HepG2 (cell line): Measurements from ENCODE around the gene HINFP. TPM values are rescaled to one million over a fixed set of nuclear protein-coding genes. Genes with fewer than 3 reads are reported as not detected.

Source experiments
- FOXP4 ChIP-seq: sonication (generic); formaldehyde crosslinking; IDR thresholded peaks from 2 replicates; pipeline ENCODE4 v1.4.0; 2020; ENCODE audit warnings: missing genetic modification reagents
- FUBP1 ChIP-seq: sonication (generic); formaldehyde crosslinking; IDR thresholded peaks from 2 replicates; pipeline ENCODE4 v1.5.1; 2020; ENCODE audit warnings: missing genetic modification reagents, mild to moderate bottlenecking, borderline replicate concordance
- GMEB2 ChIP-seq: IDR thresholded peaks from 2 replicates; pipeline ENCODE4 v1.6.1; 2016; ENCODE audit warnings: missing biosample characterization, missing genetic modification reagents, low read depth
- HDAC1 ChIP-seq: sonication (generic); formaldehyde crosslinking; IDR thresholded peaks from 2 replicates; pipeline ENCODE4 v1.5.1; 2020; ENCODE audit warnings: mild to moderate bottlenecking, missing genetic modification reagents
- HOMEZ ChIP-seq: IDR thresholded peaks from 2 replicates; pipeline ENCODE4 v1.6.1; 2016; ENCODE audit warnings: low read depth
- HOXD1 ChIP-seq: sonication (generic); formaldehyde crosslinking; IDR thresholded peaks from 2 replicates; pipeline ENCODE4 v1.5.0; 2020; ENCODE audit warnings: missing genetic modification reagents
- ISL2 ChIP-seq: sonication (generic); formaldehyde crosslinking; IDR thresholded peaks from 2 replicates; pipeline ENCODE4 v1.5.0; 2020; ENCODE audit warnings: missing genetic modification reagents
- KAT2B ChIP-seq: fragments of 150-350 bp; IDR thresholded peaks from 2 replicates; pipeline ENCODE4 v1.6.1; 2014; ENCODE audit warnings: low read depth, low read length, borderline replicate concordance
- NCOA1 ChIP-seq: sonication (generic); formaldehyde crosslinking; IDR thresholded peaks from 2 replicates; pipeline ENCODE4 v1.9.0; 2021; ENCODE audit warnings: missing genetic modification reagents
- NR1H2 ChIP-seq: sonication (generic); formaldehyde crosslinking; IDR thresholded peaks from 2 replicates; pipeline ENCODE4 v1.8.1; 2022; ENCODE audit warnings: low read depth, missing genetic modification reagents, borderline replicate concordance
- NR2C2 ChIP-seq: sonication (generic); formaldehyde crosslinking; IDR thresholded peaks from 2 replicates; pipeline ENCODE4 v1.4.0; 2020; ENCODE audit warnings: missing genetic modification reagents, mild to moderate bottlenecking, moderate library complexity, borderline replicate concordance
- RNF219 ChIP-seq: sonication (generic); formaldehyde crosslinking; IDR thresholded peaks from 2 replicates; pipeline ENCODE4 v1.5.0; 2020; ENCODE audit warnings: mild to moderate bottlenecking, missing genetic modification reagents
- SIX4 ChIP-seq: sonication (generic); formaldehyde crosslinking; IDR thresholded peaks from 2 replicates; pipeline ENCODE4 v1.4.0; 2020; ENCODE audit warnings: missing genetic modification reagents
- TRAFD1 ChIP-seq: sonication (generic); formaldehyde crosslinking; IDR thresholded peaks from 2 replicates; pipeline ENCODE4 v1.5.1; 2020; ENCODE audit warnings: missing genetic modification reagents, mild to moderate bottlenecking, borderline replicate concordance
- ZFY ChIP-seq: sonication (generic); formaldehyde crosslinking; IDR thresholded peaks from 2 replicates; pipeline ENCODE4 v1.4.0; 2020; ENCODE audit warnings: missing genetic modification reagents
- ZFYVE20 ChIP-seq: sonication (generic); formaldehyde crosslinking; IDR thresholded peaks from 2 replicates; pipeline ENCODE4 v1.8.0; 2023; ENCODE audit warnings: low read depth, mild to moderate bottlenecking, moderate library complexity, missing genetic modification reagents, borderline replicate concordance
- ZNF496 ChIP-seq: sonication (generic); formaldehyde crosslinking; IDR thresholded peaks from 2 replicates; pipeline ENCODE4 v1.8.1; 2023; ENCODE audit warnings: mild to moderate bottlenecking, moderate library complexity, missing genetic modification reagents; ENCODE audit not compliant: insufficient replicate concordance
- polyA plus RNA-seq, 8 experiments: library from polyadenylated mRNA; depleted of rRNA in 3 of 8; stranded (reverse) in 7 of 8; unstranded in 1 of 8; fragments of >200 nt; fragmentation: Illumina TruSeq in 4 of 8; extraction: Trizol in 4 of 8; gene quantifications; 2 replicates each; pipeline versions ENCODE4 v1.2.1 to v1.2.3, GENCODE V29; 2011 to 2016; ENCODE audit warnings: low read depth in 4 of 8, missing spikeins in 1 of 8, mixed read lengths in 1 of 8; ENCODE audit not compliant: insufficient read depth in 1 of 8
- total RNA-seq, 5 experiments: library from RNA; depleted of rRNA; stranded (reverse); fragments of >200 nt; fragmentation: Illumina TruSeq; extraction: Trizol; gene quantifications; 2 replicates each; pipeline ENCODE4 v1.2.3, GENCODE V29; 2016; ENCODE audit warnings: low read depth in 1 of 5

HINFP gene
- total and polyA plus RNA-seq, 2 of the 13 experiments (the other 11 are each of a cell fraction or from before 2014, with no cell fraction given): 15.1 to 21.4 TPM

- TF ChIP-seq FUBP1 (no peak), GMEB2 (no peak), FOXP4 (CRISPR knock-in tag) (peak; percentile 25; the same call in 1 of the 2 replicates), RNF219 (CRISPR knock-in tag) (no peak), ZNF496 (CRISPR knock-in tag) (no peak), NR1H2 (CRISPR knock-in tag) (no peak), HOMEZ (CRISPR knock-in tag) (0 out of 2 replicates have a peak, but pooled peaks have one; percentile 44), NR2C2 (CRISPR knock-in tag) (peak; percentile 82; the same call in 1 of the 2 replicates), ISL2 (CRISPR knock-in tag) (peak; percentile 48), NCOA1 (CRISPR knock-in tag) (no peak), ZFYVE20 (CRISPR knock-in tag) (no peak), KAT2B (no peak), HDAC1 (CRISPR knock-in tag) (peak; percentile 88), SIX4 (CRISPR knock-in tag) (no peak), ZFY (CRISPR knock-in tag) (peak; percentile 48), HOXD1 (CRISPR knock-in tag) (no peak; the same call in 1 of the 2 replicates), TRAFD1 (no peak)
Measured at GRCh38 chr11:119084663-119085436, 36.5 kb upstream of the HINFP start, which contains the start of gene HMBS (continued).
